GM23338 (cell line): ENCODE data around the gene TEX29. TPM values are rescaled to one million over a fixed set of nuclear protein-coding genes. Genes with fewer than 3 reads are reported as not detected.

Experiments
- ATAC-seq: fragments of 200-7000 bp; cut with Tn5 transposase; 3 replicates; pipeline ENCODE4 v1.9.1; 2020
- DNase-seq: peaks from one replicate; pipeline ENCODE4 v3.0.0-alpha.2; 2015; ENCODE audit warnings: low spot score
- H2AFZ ChIP-seq: fragments of 200-600 bp; sonication (generic); 2 replicates; pipeline ENCODE4 v1.8.0; 2016; ENCODE audit warnings: antibody characterized with exemption, mild to moderate bottlenecking, moderate library complexity
- H3F3A ChIP-seq: fragments of 200-600 bp; sonication (generic); replicated peaks from 2 replicates; pipeline ENCODE4 v1.8.0; 2017; ENCODE audit warnings: antibody characterized with exemption, mixed run types, low read depth
- H3K27ac ChIP-seq: fragments of 200-600 bp; sonication (generic); 2 replicates; pipeline ENCODE4 v1.6.1; 2016; ENCODE audit warnings: low read depth
- H3K27me3 ChIP-seq: fragments of 200-600 bp; sonication (generic); 2 replicates; pipeline ENCODE4 v1.8.0; 2016; ENCODE audit warnings: mild to moderate bottlenecking, mixed run types, moderate library complexity; ENCODE audit not compliant: insufficient read depth
- H3K36me3 ChIP-seq: fragments of 200-600 bp; sonication (generic); 2 replicates; pipeline ENCODE4 v1.8.0; 2016; ENCODE audit warnings: mild to moderate bottlenecking; ENCODE audit not compliant: insufficient read depth
- H3K4me1 ChIP-seq: fragments of 200-600 bp; sonication (generic); 2 replicates; pipeline ENCODE4 v1.8.0; 2016; ENCODE audit warnings: mild to moderate bottlenecking, moderate library complexity; ENCODE audit not compliant: insufficient read depth
- H3K4me2 ChIP-seq: fragments of 200-600 bp; sonication (generic); 2 replicates; pipeline ENCODE4 v1.7.1; 2017; ENCODE audit warnings: mixed run types
- H3K4me3 ChIP-seq: fragments of 200-600 bp; sonication (generic); 2 replicates; pipeline ENCODE4 v1.6.1; 2016; ENCODE audit warnings: mixed run types
- H3K79me2 ChIP-seq: fragments of 200-600 bp; sonication (generic); replicated peaks from 2 replicates; pipeline ENCODE4 v1.8.0; 2017; ENCODE audit warnings: mild to moderate bottlenecking; ENCODE audit not compliant: insufficient read depth
- H3K9me2 ChIP-seq: fragments of 200-600 bp; sonication (generic); 2 replicates; pipeline ENCODE4 v1.8.0; 2017; ENCODE audit not compliant: insufficient read depth
- H4K20me1 ChIP-seq: fragments of 200-600 bp; sonication (generic); replicated peaks from 2 replicates; pipeline ENCODE4 v1.8.0; 2017; ENCODE audit warnings: mild to moderate bottlenecking; ENCODE audit not compliant: insufficient read depth
- H3K27ac Mint-ChIP-seq: 2 replicates; pipeline ENCODE4 v1.8.0; 2020; ENCODE audit warnings: inconsistent platforms, mild to moderate bottlenecking, moderate library complexity, mixed read lengths
- H3K27me3 Mint-ChIP-seq: 3 replicates; pipeline ENCODE4 v1.8.0; 2022; ENCODE audit warnings: low read depth, mild to moderate bottlenecking, moderate library complexity, mixed read lengths, inconsistent platforms; ENCODE audit not compliant: insufficient read depth, poor library complexity
- H3K36me3 Mint-ChIP-seq: 3 replicates; pipeline ENCODE4 v1.8.0; 2021; ENCODE audit warnings: low read depth, mild to moderate bottlenecking, inconsistent platforms, moderate library complexity, mixed read lengths
- H3K4me1 Mint-ChIP-seq: 3 replicates; pipeline ENCODE4 v1.8.0; 2020; ENCODE audit warnings: mild to moderate bottlenecking, inconsistent platforms, mixed read lengths
- H3K4me3 Mint-ChIP-seq: 3 replicates; pipeline ENCODE4 v1.8.0; 2021; ENCODE audit warnings: moderate library complexity, mild to moderate bottlenecking, inconsistent platforms, mixed read lengths
- H3K9me3 Mint-ChIP-seq: 3 replicates; pipeline ENCODE4 v1.8.0; 2020; ENCODE audit warnings: moderate library complexity, mild to moderate bottlenecking, inconsistent platforms, mixed read lengths
- EZH2 ChIP-seq: fragments of 200-600 bp; sonication (generic); IDR thresholded peaks from one replicate; pipeline ENCODE4 v1.8.0; 2017; ENCODE audit warnings: antibody characterized with exemption, mild to moderate bottlenecking, low read depth; ENCODE audit not compliant: unreplicated experiment
- JUNB ChIP-seq: IDR thresholded peaks from one replicate; pipeline ENCODE4 v1.6.1; 2016; ENCODE audit warnings: antibody characterized with exemption; ENCODE audit not compliant: unreplicated experiment
- POLR2AphosphoS5 ChIP-seq: IDR thresholded peaks from 2 replicates; pipeline ENCODE4 v1.6.1; 2016; ENCODE audit warnings: antibody characterized with exemption, low read depth
- ZNF114 ChIP-seq: fragments of 250-450 bp; sonication (Bioruptor Pico); IDR thresholded peaks from 2 replicates; pipeline ENCODE4 v1.5.0; 2020; ENCODE audit warnings: mild to moderate bottlenecking, moderate library complexity
- ZNF462 ChIP-seq: fragments of 250-450 bp; sonication (Bioruptor Pico); IDR thresholded peaks from 2 replicates; pipeline ENCODE4 v1.5.0; 2020; ENCODE audit warnings: mild to moderate bottlenecking, moderate library complexity
- polyA plus RNA-seq: library from polyadenylated mRNA; unstranded; fragments of >200 nt; fragmentation: Nextera tagmentation; extraction: Ambion mirVana; gene quantifications from 2 replicates; pipeline ENCODE4 v1.2.1, GENCODE V29; 2016
- total RNA-seq: library from RNA; depleted of rRNA; stranded (reverse); fragments of >200 nt; shearing (Covaris generic); gene quantifications from 2 replicates; pipeline ENCODE4 v1.2.3, GENCODE V29; 2014

The TEX29 gene
- total and polyA plus RNA-seq, 2 experiments from 2014 or later = 0.31 TPM; not detected in 1

- TF ChIP-seq ZNF462 (CRISPR knock-in tag) (no peak), EZH2 (no peak)
Observed at GRCh38 chr13:111328574-111329410, 8.3 kb downstream of the TEX29 start (continued).

GRCh38 chr13:111329641-111330040, 9.2 kb downstream of the TEX29 start:
- no peak for DNase-seq
- Histone ChIP-seq H3K4me2 (no peak overlapping the region), H3K4me1 (no peaks in the 10 kb centered on the region), H3K4me3 (no peak overlapping the region), H2AFZ (no peak overlapping the region), H3K27ac (no peak overlapping the region), H3K36me3 (no peaks in the 10 kb centered on the region), H3K27me3 (no peaks in the 10 kb centered on the region), H3K79me2 (no peaks in the 10 kb centered on the region), H3K9me2 (no peaks in the 10 kb centered on the region), H3F3A (no peaks in the 10 kb centered on the region), H4K20me1 (no peaks in the 10 kb centered on the region)
- no peak overlapping the region for H3K27ac Mint-ChIP-seq
- peaks cover 5% of the 10 kb centered on the region for H3K27me3 Mint-ChIP-seq
- peaks cover 3% of the 10 kb centered on the region; the same call in 1 of the 3 replicates for H3K4me1 Mint-ChIP-seq
- no peaks in the 10 kb centered on the region; the same call in 2 of the 3 replicates for H3K36me3 Mint-ChIP-seq
- no peak for ATAC-seq
- no peaks in the 10 kb centered on the region for H3K9me3 Mint-ChIP-seq
- TF ChIP-seq ZNF114 (CRISPR knock-in tag) (no peak), JUNB (no peak), POLR2AphosphoS5 (no peak)
- H3K4me3 Mint-ChIP-seq = no peak overlapping the region
